Transverse colon (tissue), 4 donors: ENCODE results near the gene RPL5.

Experiments used
- CTCF ChIP-seq, 5 experiments: fragments of 200-600 bp in 3 of 5; fragments of 450-650 bp in 2 of 5; sonication (generic) in 3 of 5; IDR thresholded peaks; 1 replicate in 2 of 5; 2 replicates in 3 of 5; pipeline ENCODE4 v1.5.1; 2016 to 2017; ENCODE audit warnings: antibody characterized with exemption in 5 of 5, inconsistent platforms in 3 of 5, mild to moderate bottlenecking in 2 of 5, moderate library complexity in 1 of 5
- EP300 ChIP-seq: sonication (generic); formaldehyde crosslinking; IDR thresholded peaks from one replicate; pipeline ENCODE4 v1.6.1; 2017; ENCODE audit warnings: antibody characterized with exemption, low read depth
- POLR2A ChIP-seq: fragments of 450-650 bp; IDR thresholded peaks from one replicate; pipeline ENCODE4 v1.6.1; 2016; ENCODE audit warnings: antibody characterized with exemption, mild to moderate bottlenecking, moderate library complexity
- POLR2AphosphoS5 ChIP-seq, 3 donors: sonication (generic); formaldehyde crosslinking; IDR thresholded peaks; one replicate each; pipeline ENCODE4 v1.6.1; 2016; ENCODE audit warnings: antibody characterized with exemption in 3 of 3

- TF ChIP-seq POLR2A (no peak), POLR2AphosphoS5 (IDR thresholded peaks at IDR 0.05) (no peak), EP300 (no peak), CTCF (IDR thresholded peaks at IDR 0.05) (no peak)
These were observed 32.3 kb downstream of the RPL5 start for GRCh38 chr1:92864131-92864530.
